Duodenal mucosa (tissue), 2 donors: Measurements from ENCODE around the gene LMAN2.

ENCODE experiments used
- H3K27ac ChIP-seq: one replicate; pipeline ENCODE4 v1.7.0; 2013; ENCODE audit warnings: low read depth, low read length
- H3K27me3 ChIP-seq, 2 donors: one replicate each; pipeline ENCODE4 v1.7.0; 2013; ENCODE audit warnings: low read length in 2 of 2, control low read depth in 1 of 2; ENCODE audit not compliant: insufficient read depth in 2 of 2, control insufficient read depth in 1 of 2
- H3K36me3 ChIP-seq, 2 donors: one replicate each; pipeline ENCODE4 v1.7.0; 2013; ENCODE audit warnings: low read length in 2 of 2, control low read depth in 1 of 2; ENCODE audit not compliant: insufficient read depth in 2 of 2, control insufficient read depth in 1 of 2
- H3K4me1 ChIP-seq, 2 donors: one replicate each; pipeline ENCODE4 v1.7.0; 2013; ENCODE audit warnings: low read length in 2 of 2, control low read depth in 1 of 2; ENCODE audit not compliant: insufficient read depth in 2 of 2, control insufficient read depth in 1 of 2
- H3K4me3 ChIP-seq, 2 donors: one replicate each; pipeline ENCODE4 v1.7.0; 2013; ENCODE audit warnings: low read length in 2 of 2, low read depth in 1 of 2
- H3K9ac ChIP-seq, 2 donors: one replicate each; pipeline ENCODE4 v1.7.0; 2013; ENCODE audit warnings: low read length in 2 of 2, low read depth in 1 of 2
- H3K9me3 ChIP-seq, 2 donors: one replicate each; pipeline ENCODE4 v1.7.0; 2013; ENCODE audit warnings: low read length in 2 of 2, control low read depth in 1 of 2; ENCODE audit not compliant: control insufficient read depth in 1 of 2

The LMAN2 gene

GRCh38 chr5:177312649-177313181, 38.8 kb downstream of the LMAN2 start:
- H3K4me1 ChIP-seq, result peaks cover 27 to 31% of the 10 kb centered on the region in 2 donors
- peak overlapping the region; percentile 36 to 51 for H3K9ac ChIP-seq
- H3K36me3 ChIP-seq, result peaks cover 2 to 4% of the 10 kb centered on the region in 2 donors

DNA sequence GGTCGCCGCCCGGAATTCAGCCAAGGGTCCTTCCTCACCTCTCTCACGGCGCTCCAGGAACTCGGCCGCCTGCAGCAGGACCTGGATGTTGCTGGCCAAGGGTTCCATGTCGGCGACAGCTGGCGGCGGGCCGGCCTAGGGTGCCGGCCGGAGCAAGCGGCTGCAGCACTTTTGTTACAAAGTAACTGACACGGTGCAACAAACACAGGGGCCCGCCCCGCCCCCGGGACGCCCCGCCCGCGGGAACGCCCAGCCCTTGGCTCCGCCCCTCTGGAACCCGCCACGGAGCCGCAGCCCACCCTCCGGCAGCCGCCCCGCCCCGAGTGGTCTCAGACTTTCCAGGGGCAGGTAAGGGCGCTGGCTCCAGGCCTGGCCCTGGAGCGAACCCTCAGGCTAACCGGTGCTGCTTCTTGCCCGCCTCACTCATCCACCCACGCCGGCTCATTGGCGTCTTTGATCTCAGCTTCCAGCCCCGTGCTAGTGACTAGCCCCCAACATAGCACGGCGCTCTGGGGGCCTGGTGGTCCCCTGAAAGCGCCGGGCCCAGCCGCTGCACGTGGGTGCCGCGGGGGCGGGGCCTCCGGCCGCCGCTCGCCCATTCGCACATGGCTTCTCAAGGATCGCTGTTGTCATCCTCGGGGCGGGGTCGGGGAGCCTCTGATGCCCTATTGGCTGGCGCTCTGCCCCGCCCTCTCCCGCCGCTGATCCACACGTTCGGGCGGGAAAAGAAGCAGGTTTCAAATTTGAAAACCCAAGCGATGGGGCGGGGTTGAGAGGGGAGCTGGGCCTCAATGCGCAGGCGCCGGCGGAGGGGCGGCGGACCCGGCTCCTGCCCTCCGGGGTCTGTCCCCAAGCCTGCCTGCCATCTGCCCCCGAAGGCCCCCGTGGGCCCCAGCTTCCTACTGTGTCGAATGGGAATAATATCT, 39.5 kb downstream of the LMAN2 start, which contains the start of gene MXD3:
Gene MXD3 (minus strand): TSS at position 176 of the 926 bp plus-strand sequence. CDS start 68 bp downstream, at position 108.
- H3K4me1 ChIP-seq, result peaks cover 27 to 31% of the 10 kb centered on the region in 2 donors
- peak within 1 kb of the TSS; percentile 71 to 74 for H3K4me3 ChIP-seq
- H3K27me3 ChIP-seq, result no peaks in the 10 kb centered on the region
- H3K36me3 ChIP-seq, result peaks cover 5 to 8% of the 10 kb centered on the region in 2 donors
- no peaks in the 10 kb centered on the region for H3K9me3 ChIP-seq
- H3K9ac ChIP-seq, result peak within 1 kb of the TSS; percentile 36 to 64
- peak within 1 kb of the TSS; percentile 56 for H3K27ac ChIP-seq

More at GRCh38 chr5:177312649-177313181, 38.8 kb downstream of the LMAN2 start:
- H3K27ac ChIP-seq, result no peak overlapping the region
- H3K4me3 ChIP-seq, result peak overlapping the region; percentile 53 to 74
- no peaks in the 10 kb centered on the region for H3K27me3 ChIP-seq
- no peaks in the 10 kb centered on the region for H3K9me3 ChIP-seq

GRCh38 chr5:177311392-177311722, 40.1 kb downstream of the LMAN2 start:
- no peaks in the 10 kb centered on the region for H3K9me3 ChIP-seq
- H3K9ac ChIP-seq, result peak overlapping the region; percentile 26 to 64
- H3K36me3 ChIP-seq, result peaks cover 10 to 14% of the 10 kb centered on the region in 2 donors
- H3K27ac ChIP-seq, result no peak overlapping the region
- H3K27me3 ChIP-seq, result no peaks in the 10 kb centered on the region
- peaks cover 27 to 31% of the 10 kb centered on the region in 2 donors for H3K4me1 ChIP-seq
- peak overlapping the region; percentile 71 to 74 for H3K4me3 ChIP-seq

DNA sequence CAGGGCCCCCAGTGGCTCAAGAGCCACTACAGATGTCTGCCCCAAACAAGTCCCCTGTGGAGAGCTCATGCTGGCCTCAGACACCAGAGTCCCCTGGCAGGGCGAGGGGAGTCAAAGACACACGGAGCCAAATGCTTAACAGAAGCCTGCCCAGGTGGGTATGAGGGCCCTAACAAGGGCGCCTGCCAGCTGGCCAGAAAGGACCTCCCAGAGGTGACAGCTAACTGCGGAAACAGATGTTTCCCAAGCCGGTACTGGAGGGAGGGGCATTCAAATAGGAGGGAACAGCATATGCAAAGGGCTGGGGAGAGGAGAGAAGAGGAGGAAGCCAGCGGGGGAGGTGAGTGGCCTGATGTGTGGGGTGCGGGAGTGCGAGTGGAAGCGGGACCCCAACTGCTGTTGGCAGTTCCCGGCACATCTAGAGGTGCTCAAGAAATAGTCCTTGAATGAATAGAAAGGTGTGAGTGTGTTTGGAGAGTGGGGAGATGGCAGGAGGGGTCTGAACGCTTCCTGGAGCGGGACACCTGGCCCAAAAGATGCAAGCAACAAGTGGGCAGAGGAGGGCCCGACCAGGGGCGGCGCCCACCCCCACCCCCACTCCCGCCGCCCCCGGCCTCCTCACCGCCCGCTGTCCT, 40.6 kb downstream of the LMAN2 start:
- Histone ChIP-seq H3K9ac (peak overlapping the region in 1 of 2 donors; percentile 32), H3K4me3 (peak overlapping the region; percentile 71 to 74)

GRCh38 chr5:177310332-177310731, 41.1 kb downstream of the LMAN2 start:
- Histone ChIP-seq H3K27me3 (no peaks in the 10 kb centered on the region), H3K4me1 (peaks cover 34 to 41% of the 10 kb centered on the region in 2 donors), H3K27ac (no peak overlapping the region), H3K9me3 (no peaks in the 10 kb centered on the region), H3K9ac (no peak overlapping the region), H3K4me3 (peak overlapping the region; percentile 71 to 74), H3K36me3 (peaks cover 12 to 24% of the 10 kb centered on the region in 2 donors)

More for the DNA sequence above, 40.6 kb downstream of the LMAN2 start:
- Histone ChIP-seq H3K27me3 (no peaks in the 10 kb centered on the region), H3K9me3 (no peaks in the 10 kb centered on the region), H3K36me3 (peaks cover 12 to 19% of the 10 kb centered on the region in 2 donors), H3K27ac (no peak overlapping the region), H3K4me1 (peaks cover 29 to 36% of the 10 kb centered on the region in 2 donors)

DNA sequence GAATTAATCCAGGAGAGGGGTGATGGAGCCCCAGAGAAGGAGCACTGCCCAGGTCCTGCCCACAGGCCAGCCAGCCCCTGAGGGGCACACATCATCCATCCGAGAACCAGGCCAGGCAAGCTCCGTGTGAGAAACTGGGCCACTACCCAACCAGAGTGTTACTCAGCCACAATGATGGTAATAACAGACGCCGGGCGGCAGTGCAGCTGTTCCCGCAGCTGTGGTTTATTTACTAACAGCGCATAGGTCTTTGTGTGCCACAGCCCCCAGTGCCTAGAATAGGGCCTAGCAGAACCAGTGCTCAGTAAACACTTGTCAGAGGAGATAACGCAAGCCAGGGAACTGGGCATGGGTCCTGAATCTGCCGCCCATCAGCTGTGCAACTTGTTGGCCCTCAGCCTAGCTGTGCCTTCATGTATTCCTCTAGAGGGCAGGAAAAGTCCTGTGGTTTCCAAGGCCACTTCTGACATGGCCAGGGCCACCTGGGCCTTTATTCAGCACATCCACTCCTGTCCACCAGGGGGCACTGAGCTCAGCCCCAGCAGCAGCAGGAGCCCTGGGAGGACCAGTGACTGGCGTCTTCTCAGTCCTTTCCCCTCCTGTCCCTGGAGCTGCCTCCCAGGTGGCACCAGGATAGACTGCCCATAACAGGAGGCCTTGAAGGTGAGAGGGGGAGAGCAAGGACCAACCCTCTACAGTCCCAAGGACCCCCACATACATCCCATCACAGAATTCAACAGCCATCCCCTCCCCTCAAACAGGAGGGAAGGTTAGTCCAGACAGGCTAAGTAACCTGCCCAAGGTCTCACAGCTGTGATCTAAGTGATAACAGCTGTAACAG, 41.9 kb downstream of the LMAN2 start:
- peak overlapping the region in 1 of 2 donors; percentile 8 for H3K4me3 ChIP-seq
- H3K4me1 ChIP-seq, result peaks cover 41 to 48% of the 10 kb centered on the region in 2 donors

DNA sequence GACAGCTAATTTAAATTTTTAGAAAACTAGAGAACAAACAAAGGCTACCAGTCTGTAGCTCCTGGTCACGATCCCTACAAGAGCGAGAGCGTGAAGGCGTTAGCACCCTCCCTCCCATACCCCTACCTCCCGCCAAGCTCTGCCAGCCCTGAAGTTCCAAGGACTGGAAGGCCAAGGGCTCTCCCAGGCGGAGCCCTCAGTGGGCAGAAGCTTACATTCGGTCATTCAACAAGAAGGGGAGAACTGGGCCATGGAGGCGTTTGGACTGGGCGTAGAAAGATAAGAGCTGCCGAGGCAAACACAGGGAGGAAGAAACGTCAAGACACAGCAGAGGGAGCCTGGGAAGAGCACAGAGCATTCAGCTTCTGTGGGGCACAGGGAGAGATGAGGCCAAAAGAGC, 42.7 kb downstream of the LMAN2 start:
- Histone ChIP-seq H3K4me3 (no peak overlapping the region), H3K9me3 (no peaks in the 10 kb centered on the region), H3K36me3 (peaks cover 12 to 30% of the 10 kb centered on the region in 2 donors), H3K27ac (no peak overlapping the region), H3K4me1 (peaks cover 41 to 54% of the 10 kb centered on the region in 2 donors), H3K27me3 (no peaks in the 10 kb centered on the region), H3K9ac (no peak overlapping the region)

More for the DNA sequence above, 41.9 kb downstream of the LMAN2 start:
- Histone ChIP-seq H3K36me3 (peaks cover 12 to 30% of the 10 kb centered on the region in 2 donors), H3K27ac (no peak overlapping the region), H3K9ac (no peak overlapping the region), H3K9me3 (no peaks in the 10 kb centered on the region), H3K27me3 (no peaks in the 10 kb centered on the region)

GRCh38 chr5:177307544-177308363, 43.7 kb downstream of the LMAN2 start:
- H3K4me3 ChIP-seq, result no peak overlapping the region
- no peak overlapping the region for H3K27ac ChIP-seq
- H3K27me3 ChIP-seq, result no peaks in the 10 kb centered on the region
- H3K9ac ChIP-seq, result no peak overlapping the region
- peaks cover 12 to 30% of the 10 kb centered on the region in 2 donors for H3K36me3 ChIP-seq
- no peaks in the 10 kb centered on the region for H3K9me3 ChIP-seq
- H3K4me1 ChIP-seq, result peaks cover 40 to 50% of the 10 kb centered on the region in 2 donors
